H9 (cell line): ENCODE results near the gene UBAC2. TPM values are rescaled to one million over a fixed set of nuclear protein-coding genes. Genes with fewer than 3 reads are reported as not detected.

Source experiments
- DNase-seq: peaks from one replicate; pipeline ENCODE4 v3.0.0-alpha.2; 2017
- H2AFZ ChIP-seq: one replicate; pipeline ENCODE4 v1.6.1; 2013; ENCODE audit warnings: mild to moderate bottlenecking, low read length, control low read depth, moderate library complexity
- H2AK5ac ChIP-seq: 2 replicates; pipeline ENCODE4 v1.6.1; 2013; ENCODE audit warnings: low read length, control low read depth, mixed read lengths; ENCODE audit not compliant: insufficient read length
- H2BK120ac ChIP-seq: one replicate; pipeline ENCODE4 v1.6.1; 2013; ENCODE audit warnings: low read depth, mild to moderate bottlenecking, low read length, control low read depth, inconsistent platforms; ENCODE audit not compliant: poor library complexity, severe bottlenecking
- H2BK12ac ChIP-seq: 2 replicates; pipeline ENCODE4 v1.6.1; 2013; ENCODE audit warnings: low read length, control low read depth, mixed read lengths, low read depth; ENCODE audit not compliant: insufficient read length
- H2BK15ac ChIP-seq: 2 replicates; pipeline ENCODE4 v1.6.1; 2013; ENCODE audit warnings: low read depth, low read length, control low read depth
- H2BK20ac ChIP-seq: one replicate; pipeline ENCODE4 v1.6.1; 2013; ENCODE audit warnings: low read depth, mild to moderate bottlenecking, low read length, control low read depth, inconsistent platforms; ENCODE audit not compliant: poor library complexity, severe bottlenecking
- H2BK5ac ChIP-seq: 2 replicates; pipeline ENCODE4 v1.6.1; 2013; ENCODE audit warnings: low read length, control low read depth, mixed read lengths; ENCODE audit not compliant: insufficient read length
- H3K14ac ChIP-seq: 2 replicates; pipeline ENCODE4 v1.6.1; 2013; ENCODE audit warnings: low read length, control low read depth; ENCODE audit not compliant: insufficient read depth
- H3K18ac ChIP-seq: 2 replicates; pipeline ENCODE4 v1.6.1; 2013; ENCODE audit warnings: low read depth, mild to moderate bottlenecking, mixed read lengths, low read length, control low read depth; ENCODE audit not compliant: insufficient read length
- H3K23ac ChIP-seq: 2 replicates; pipeline ENCODE4 v1.6.1; 2013; ENCODE audit warnings: low read length, control low read depth, mixed read lengths, low read depth; ENCODE audit not compliant: insufficient read length
- H3K23me2 ChIP-seq: 2 replicates; pipeline ENCODE4 v1.6.1; 2013; ENCODE audit warnings: low read depth, mild to moderate bottlenecking, mixed read lengths, low read length, control low read depth; ENCODE audit not compliant: insufficient read length, poor library complexity, severe bottlenecking
- H3K27ac ChIP-seq: 2 replicates; pipeline ENCODE4 v1.5.1; 2013; ENCODE audit warnings: low read length, control low read depth, mixed read lengths, low read depth; ENCODE audit not compliant: insufficient read length
- H3K27me3 ChIP-seq: 2 replicates; pipeline ENCODE4 v1.6.1; 2013; ENCODE audit warnings: low read length, control low read depth, inconsistent platforms; ENCODE audit not compliant: insufficient read depth
- H3K4ac ChIP-seq: 2 replicates; pipeline ENCODE4 v1.6.1; 2013; ENCODE audit warnings: low read depth, mild to moderate bottlenecking, control low read depth, inconsistent platforms, low read length, moderate library complexity
- H3K4me1 ChIP-seq: 2 replicates; pipeline ENCODE4 v1.6.1; 2013; ENCODE audit warnings: low read length, control low read depth, inconsistent platforms; ENCODE audit not compliant: insufficient read depth
- H3K4me2 ChIP-seq: 2 replicates; pipeline ENCODE4 v1.6.1; 2013; ENCODE audit warnings: low read length, control low read depth, mixed read lengths; ENCODE audit not compliant: insufficient read length, insufficient read depth
- H3K56ac ChIP-seq: 2 replicates; pipeline ENCODE4 v1.6.1; 2013; ENCODE audit warnings: low read depth, mild to moderate bottlenecking, mixed read lengths, low read length, control low read depth; ENCODE audit not compliant: insufficient read length
- H3K79me1 ChIP-seq: 2 replicates; pipeline ENCODE4 v1.6.1; 2013; ENCODE audit warnings: low read depth, mild to moderate bottlenecking, moderate library complexity, low read length, control low read depth, inconsistent platforms; ENCODE audit not compliant: insufficient read depth, poor library complexity, severe bottlenecking
- H3K79me2 ChIP-seq: 2 replicates; pipeline ENCODE4 v1.6.1; 2013; ENCODE audit warnings: low read length, control low read depth, inconsistent platforms; ENCODE audit not compliant: insufficient read depth
- H3K9ac ChIP-seq: 2 replicates; pipeline ENCODE4 v1.6.1; 2013; ENCODE audit warnings: low read length, control low read depth, mixed read lengths; ENCODE audit not compliant: insufficient read length; ENCODE audit errors: extremely low read depth
- H3K9me3 ChIP-seq: one replicate; pipeline ENCODE4 v1.6.1; 2013; ENCODE audit warnings: low read depth, low read length, inconsistent platforms; ENCODE audit not compliant: control insufficient read depth
- H3T11ph ChIP-seq: one replicate; pipeline ENCODE4 v1.6.1; 2013; ENCODE audit warnings: mild to moderate bottlenecking, low read length, control low read depth, inconsistent platforms
- H4K20me1 ChIP-seq: one replicate; pipeline ENCODE4 v1.6.1; 2013; ENCODE audit not compliant: control insufficient read depth, insufficient read length, insufficient read depth
- H4K5ac ChIP-seq: 2 replicates; pipeline ENCODE4 v1.6.1; 2013; ENCODE audit warnings: low read depth, mild to moderate bottlenecking, mixed read lengths, low read length, control low read depth; ENCODE audit not compliant: insufficient read length
- H4K8ac ChIP-seq: replicated peaks from 2 replicates; pipeline ENCODE4 v1.6.1; 2013; ENCODE audit warnings: low read length, control low read depth, mixed read lengths, low read depth; ENCODE audit not compliant: insufficient read length
- H4K91ac ChIP-seq: 2 replicates; pipeline ENCODE4 v1.6.1; 2013; ENCODE audit warnings: low read depth, mild to moderate bottlenecking, moderate library complexity, mixed read lengths, low read length, control low read depth; ENCODE audit not compliant: insufficient read length
- H3K27ac Mint-ChIP-seq, 3 experiments: 2 replicates in 2 of 3; 3 replicates in 1 of 3; pipeline ENCODE4 v1.8.0; 2020 to 2021; ENCODE audit warnings: mixed read lengths in 3 of 3, mild to moderate bottlenecking in 1 of 3, moderate library complexity in 1 of 3
- H3K27me3 Mint-ChIP-seq: 2 replicates; pipeline ENCODE4 v1.8.0; 2021; ENCODE audit warnings: low read depth, mild to moderate bottlenecking, moderate library complexity, mixed read lengths
- H3K36me3 Mint-ChIP-seq, 3 experiments: 2 replicates in 2 of 3; 3 replicates in 1 of 3; pipeline ENCODE4 v1.8.0; 2020 to 2021; ENCODE audit warnings: low read depth in 3 of 3, mixed read lengths in 3 of 3; ENCODE audit not compliant: insufficient read depth in 1 of 3
- H3K4me1 Mint-ChIP-seq, 2 experiments: 2 replicates each; pipeline ENCODE4 v1.8.0; 2020; ENCODE audit warnings: mixed read lengths in 2 of 2
- H3K4me3 Mint-ChIP-seq, 2 experiments: 2 replicates in 1 of 2; 3 replicates in 1 of 2; pipeline ENCODE4 v1.8.0; 2020 to 2021; ENCODE audit warnings: mild to moderate bottlenecking in 2 of 2, mixed read lengths in 2 of 2, moderate library complexity in 1 of 2
- H3K9me3 Mint-ChIP-seq, 2 experiments: 2 replicates in 1 of 2; 3 replicates in 1 of 2; pipeline ENCODE4 v1.8.0; 2020; ENCODE audit warnings: mild to moderate bottlenecking in 2 of 2, mixed read lengths in 2 of 2, moderate library complexity in 1 of 2
- WGBS: extraction: QIAGEN DNeasy Blood & Tissue Kit; methylation state at CpG from one replicate; pipeline ENCODE4 v1.1.7; 2013; ENCODE audit warnings: missing lambda C conversion rate, low lambda C conversion rate, mixed read lengths; ENCODE audit not compliant: insufficient read length; ENCODE audit errors: extremely low coverage; 5-methylcytosine and 5-hydroxymethylcytosine counted together
- total RNA-seq: library from RNA; stranded (reverse); gene quantifications from 2 replicates; pipeline ENCODE4 v1.2.1, GENCODE V29; 2021
- TF ChIP-seq, protein P1 (sequence below): fragments of 200-600 bp; sonication (generic); conservative IDR thresholded peaks from 3 replicates; pipeline ENCODE4 v1.8.0; 2021; ENCODE audit warnings: antibody characterized with exemption, mild to moderate bottlenecking

The UBAC2 gene
- total RNA-seq, 1 experiment from 2014 or later = 52.3 TPM

GRCh38 chr13:99311748-99312492 lies 111.3 kb downstream of the UBAC2 start:
- H4K5ac ChIP-seq = no peak overlapping the region
- no peak overlapping the region for H2BK120ac ChIP-seq
- H4K91ac ChIP-seq = no peak overlapping the region
- peaks cover 5% of the 10 kb centered on the region; the same call in 1 of the 2 replicates for H3K79me2 ChIP-seq
- H3K9ac ChIP-seq = no peak overlapping the region
- H3K4me3 Mint-ChIP-seq = no peak overlapping the region
- H3T11ph ChIP-seq = no peak overlapping the region
- peaks cover 32% of the 10 kb centered on the region in 2 experiments for H3K4me1 Mint-ChIP-seq
- TF ChIP-seq, protein P1, sequence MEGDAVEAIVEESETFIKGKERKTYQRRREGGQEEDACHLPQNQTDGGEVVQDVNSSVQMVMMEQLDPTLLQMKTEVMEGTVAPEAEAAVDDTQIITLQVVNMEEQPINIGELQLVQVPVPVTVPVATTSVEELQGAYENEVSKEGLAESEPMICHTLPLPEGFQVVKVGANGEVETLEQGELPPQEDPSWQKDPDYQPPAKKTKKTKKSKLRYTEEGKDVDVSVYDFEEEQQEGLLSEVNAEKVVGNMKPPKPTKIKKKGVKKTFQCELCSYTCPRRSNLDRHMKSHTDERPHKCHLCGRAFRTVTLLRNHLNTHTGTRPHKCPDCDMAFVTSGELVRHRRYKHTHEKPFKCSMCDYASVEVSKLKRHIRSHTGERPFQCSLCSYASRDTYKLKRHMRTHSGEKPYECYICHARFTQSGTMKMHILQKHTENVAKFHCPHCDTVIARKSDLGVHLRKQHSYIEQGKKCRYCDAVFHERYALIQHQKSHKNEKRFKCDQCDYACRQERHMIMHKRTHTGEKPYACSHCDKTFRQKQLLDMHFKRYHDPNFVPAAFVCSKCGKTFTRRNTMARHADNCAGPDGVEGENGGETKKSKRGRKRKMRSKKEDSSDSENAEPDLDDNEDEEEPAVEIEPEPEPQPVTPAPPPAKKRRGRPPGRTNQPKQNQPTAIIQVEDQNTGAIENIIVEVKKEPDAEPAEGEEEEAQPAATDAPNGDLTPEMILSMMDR = no peak
- no peak overlapping the region for H4K8ac ChIP-seq
- H3K27me3 ChIP-seq = peaks cover 3% of the 10 kb centered on the region; the same call in 1 of the 2 replicates
- H2BK5ac ChIP-seq = no peak overlapping the region
- no peak overlapping the region for H2AFZ ChIP-seq
- H3K27ac ChIP-seq = no peak overlapping the region
- no peak overlapping the region for H2BK12ac ChIP-seq
- H3K56ac ChIP-seq = no peak overlapping the region
- peaks cover 6 to 10% (median 10%) of the 10 kb centered on the region in 3 experiments; a peak in 5 of 7 replicates for H3K36me3 Mint-ChIP-seq
- no CpG with 5 or more reads among the region's 10 CpGs for WGBS
- H3K4me2 ChIP-seq = no peak overlapping the region
- no peaks in the 10 kb centered on the region for H3K27me3 Mint-ChIP-seq
- no peaks in the 10 kb centered on the region for H3K9me3 Mint-ChIP-seq
- no peak for DNase-seq
- H3K9me3 ChIP-seq = no peaks in the 10 kb centered on the region
- no peaks in the 10 kb centered on the region for H3K79me1 ChIP-seq
- no peak overlapping the region for H3K14ac ChIP-seq
- H3K23ac ChIP-seq = no peak overlapping the region
- H2BK15ac ChIP-seq = no peak overlapping the region
- no peaks in the 10 kb centered on the region; the same call in 1 of the 2 replicates for H3K4me1 ChIP-seq
- no peak overlapping the region for H3K18ac ChIP-seq
- H4K20me1 ChIP-seq = no peaks in the 10 kb centered on the region
- H3K27ac Mint-ChIP-seq = no peak overlapping the region; a peak in 1 of 7 replicates
- H2BK20ac ChIP-seq = no peak overlapping the region
- no peak overlapping the region for H3K4ac ChIP-seq
- no peaks in the 10 kb centered on the region for H3K23me2 ChIP-seq
- no peak overlapping the region for H2AK5ac ChIP-seq
